A673 (cell line): ENCODE measurements around the gene DMBX1. TPM values are rescaled to one million over a fixed set of nuclear protein-coding genes. Genes with fewer than 3 reads are reported as not detected.

Source experiments
- BruUV-seq: library from RNA; stranded (reverse); fragments of 400-500 nt; replicated peaks from 2 replicates; lab custom pipeline; 2021; lab: Mats Ljungman, UMichigan
- CTCF ChIA-PET: fragments of 300-600 bp; sonication (Branson Sonifier 250); formaldehyde crosslinking; loops from one replicate; lab custom pipeline; 2022; ENCODE audit warnings: antibody characterized with exemption; lab: Charles Lee
- POLR2A ChIA-PET: fragments of 300-600 bp; sonication (Branson Sonifier 250); formaldehyde crosslinking; loops from one replicate; lab custom pipeline; 2022; ENCODE audit warnings: antibody characterized with exemption; ENCODE audit not compliant: low non-redundant PET; lab: Charles Lee
- DNase-seq: peaks from one replicate; pipeline ENCODE4 v3.0.0-alpha.2; 2015; ENCODE audit warnings: low spot score
- H3K27ac ChIP-seq: fragments of 200-600 bp; sonication (generic); 2 replicates; pipeline ENCODE4 v1.5.1; 2016; ENCODE audit warnings: mixed run types, low read depth, mild to moderate bottlenecking, mixed read lengths, antibody characterized with exemption, low read length; ENCODE audit not compliant: poor library complexity, severe bottlenecking
- H3K27me3 ChIP-seq: fragments of 200-600 bp; sonication (generic); replicated peaks from 2 replicates; pipeline ENCODE4 v1.6.1; 2017; ENCODE audit warnings: mixed run types, low read depth, mild to moderate bottlenecking, mixed read lengths, antibody characterized with exemption, low read length; ENCODE audit not compliant: insufficient read depth, poor library complexity
- H3K36me3 ChIP-seq: fragments of 200-600 bp; sonication (generic); 2 replicates; pipeline ENCODE4 v1.6.1; 2016; ENCODE audit warnings: mixed run types, mild to moderate bottlenecking, mixed read lengths, antibody characterized with exemption, low read length; ENCODE audit not compliant: insufficient read depth, poor library complexity, severe bottlenecking
- H3K4me1 ChIP-seq: fragments of 200-600 bp; sonication (generic); 2 replicates; pipeline ENCODE4 v1.6.1; 2017; ENCODE audit warnings: mixed run types, mild to moderate bottlenecking, mixed read lengths, antibody characterized with exemption, low read length; ENCODE audit not compliant: insufficient read depth, poor library complexity, severe bottlenecking
- H3K4me3 ChIP-seq: fragments of 200-600 bp; sonication (generic); 2 replicates; pipeline ENCODE4 v1.5.1; 2016; ENCODE audit warnings: low read depth, mixed run types, mild to moderate bottlenecking, mixed read lengths, low read length; ENCODE audit not compliant: poor library complexity, severe bottlenecking
- H3K9me3 ChIP-seq: fragments of 200-600 bp; sonication (generic); 2 replicates; pipeline ENCODE4 v1.6.1; 2016; ENCODE audit warnings: mixed run types, low read depth, mild to moderate bottlenecking, mixed read lengths, antibody characterized with exemption, low read length; ENCODE audit not compliant: poor library complexity, severe bottlenecking
- EZH2 ChIP-seq: fragments of 200-600 bp; sonication (generic); IDR thresholded peaks from 2 replicates; pipeline ENCODE4 v1.6.1; 2017; ENCODE audit warnings: borderline replicate concordance, low read depth, mild to moderate bottlenecking, mixed read lengths, antibody characterized with exemption, low read length; ENCODE audit not compliant: poor library complexity, severe bottlenecking
- intact Hi-C: fragments of 100-400 bp; cut with micrococcal nuclease; formaldehyde crosslinking; loops from one replicate; pipeline ENCODE4 v1.10.0; 2022; ENCODE audit not compliant: unreplicated experiment
- total RNA-seq: library from RNA; stranded (reverse); gene quantifications from 2 replicates; pipeline ENCODE4 v1.2.3, GENCODE V29; 2021
- TF ChIP-seq, protein P1 (sequence below): fragments of 300-800, 200-600 bp; sonication (generic); conservative IDR thresholded peaks from 2 replicates; pipeline ENCODE4 v1.5.1; 2017; ENCODE audit warnings: low read depth, mild to moderate bottlenecking, antibody characterized with exemption, low read length, moderate library complexity, mixed read lengths

Gene DMBX1
- total RNA-seq, 1 experiment from 2014 or later = 0.69 TPM

DNA sequence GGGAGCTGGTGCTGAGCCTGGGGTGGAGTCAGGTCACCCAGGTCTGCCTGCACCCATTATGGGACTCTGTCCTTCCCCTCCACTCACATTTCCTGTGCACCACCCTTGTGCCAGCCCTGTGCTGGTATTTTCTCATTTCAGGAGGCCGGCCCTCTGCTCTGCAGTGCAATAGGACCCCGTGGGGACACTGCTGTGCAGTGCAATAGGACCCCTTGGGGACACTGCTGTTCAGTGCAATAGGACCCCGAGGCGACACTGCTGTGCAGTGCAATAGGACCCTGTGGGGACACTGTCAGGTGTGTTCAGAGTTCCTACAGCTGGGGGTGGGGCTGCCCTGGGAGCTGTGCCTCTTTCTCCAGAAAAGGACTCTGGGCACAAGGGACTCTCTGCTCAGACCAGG is 36.2 kb upstream of the DMBX1 start:
- H3K4me3 ChIP-seq = no peak overlapping the region
- ChIA-PET POLR2A (no interaction called here), CTCF (no interaction called here)
- TF ChIP-seq, protein P1, sequence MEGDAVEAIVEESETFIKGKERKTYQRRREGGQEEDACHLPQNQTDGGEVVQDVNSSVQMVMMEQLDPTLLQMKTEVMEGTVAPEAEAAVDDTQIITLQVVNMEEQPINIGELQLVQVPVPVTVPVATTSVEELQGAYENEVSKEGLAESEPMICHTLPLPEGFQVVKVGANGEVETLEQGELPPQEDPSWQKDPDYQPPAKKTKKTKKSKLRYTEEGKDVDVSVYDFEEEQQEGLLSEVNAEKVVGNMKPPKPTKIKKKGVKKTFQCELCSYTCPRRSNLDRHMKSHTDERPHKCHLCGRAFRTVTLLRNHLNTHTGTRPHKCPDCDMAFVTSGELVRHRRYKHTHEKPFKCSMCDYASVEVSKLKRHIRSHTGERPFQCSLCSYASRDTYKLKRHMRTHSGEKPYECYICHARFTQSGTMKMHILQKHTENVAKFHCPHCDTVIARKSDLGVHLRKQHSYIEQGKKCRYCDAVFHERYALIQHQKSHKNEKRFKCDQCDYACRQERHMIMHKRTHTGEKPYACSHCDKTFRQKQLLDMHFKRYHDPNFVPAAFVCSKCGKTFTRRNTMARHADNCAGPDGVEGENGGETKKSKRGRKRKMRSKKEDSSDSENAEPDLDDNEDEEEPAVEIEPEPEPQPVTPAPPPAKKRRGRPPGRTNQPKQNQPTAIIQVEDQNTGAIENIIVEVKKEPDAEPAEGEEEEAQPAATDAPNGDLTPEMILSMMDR = no peak
- no peak for TF ChIP-seq EZH2
- BruUV-seq = no TSS peak
- DNase-seq = no peak
- no peaks in the 10 kb centered on the region for H3K9me3 ChIP-seq
- H3K27me3 ChIP-seq = peaks cover 30% of the 10 kb centered on the region
- H3K27ac ChIP-seq = no peak overlapping the region
- no peaks in the 10 kb centered on the region for H3K36me3 ChIP-seq
- peaks cover under 1% of the 10 kb centered on the region for H3K4me1 ChIP-seq
- intact Hi-C loops = no loop called here

DNA sequence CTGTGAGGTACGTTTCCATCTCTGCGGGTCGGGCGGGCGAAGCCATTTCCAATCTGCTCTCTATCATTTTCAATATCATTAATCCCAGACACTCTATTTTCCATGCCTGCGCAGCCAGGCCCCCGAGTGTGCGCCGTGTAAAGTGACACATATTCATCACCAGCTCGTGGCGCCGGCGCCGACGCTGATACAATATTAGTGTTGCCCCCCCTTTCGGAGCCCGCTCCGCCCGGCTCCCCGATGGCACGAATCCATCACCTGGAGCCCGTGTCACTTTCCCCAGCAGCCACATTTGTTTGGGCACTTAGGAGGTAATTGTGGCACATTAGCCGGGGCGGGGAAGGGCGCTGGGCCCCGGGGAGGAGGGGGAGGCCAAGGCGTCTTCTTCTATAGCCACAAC is 33.7 kb upstream of the DMBX1 start:
- Histone ChIP-seq H3K4me3 (no peak overlapping the region), H3K4me1 (peaks cover 7% of the 10 kb centered on the region), H3K36me3 (no peaks in the 10 kb centered on the region), H3K27ac (no peak overlapping the region), H3K9me3 (no peaks in the 10 kb centered on the region), H3K27me3 (peaks cover 8% of the 10 kb centered on the region)
- CTCF ChIA-PET = interaction anchor here (0.5 kb wide), 1 partner anchor 638 kb away, joined by 3 read pairs; no protein-coding TSS in a partner anchor
- POLR2A ChIA-PET = no interaction called here
- DNase-seq = no peak
- intact Hi-C loops = no loop called here
- BruUV-seq = no TSS peak
- no peak for TF ChIP-seq EZH2
- TF ChIP-seq, protein P1 = no peak

DNA sequence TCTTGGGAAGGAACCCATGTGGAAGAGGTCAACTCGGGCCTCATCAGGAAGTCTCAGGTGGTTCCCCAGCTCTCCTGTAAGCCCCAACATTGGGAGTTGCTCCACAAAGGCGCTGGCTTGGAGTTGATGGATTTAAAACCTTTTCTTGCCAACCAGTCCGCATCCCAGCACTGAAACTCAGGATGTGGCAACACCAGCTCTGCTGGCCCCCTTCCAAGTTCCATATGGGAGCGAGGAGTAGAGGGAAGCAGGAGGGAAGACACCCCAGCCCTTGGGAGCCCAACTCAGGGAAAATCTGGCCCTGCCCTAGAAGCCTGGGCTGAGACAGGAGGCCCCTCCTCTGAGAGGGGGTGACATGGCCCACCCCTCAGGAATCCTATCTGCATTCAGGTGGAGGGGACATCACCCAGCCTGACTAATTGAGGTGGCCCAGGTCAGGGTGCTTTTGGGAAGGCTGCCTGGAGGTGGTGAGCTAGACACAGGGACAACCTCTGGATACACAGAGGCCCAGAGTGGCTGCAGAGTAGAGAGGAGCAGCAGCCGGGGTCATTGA is 33.1 kb upstream of the DMBX1 start:
- Histone ChIP-seq H3K4me3 (no peak overlapping the region), H3K4me1 (peaks cover 13% of the 10 kb centered on the region), H3K36me3 (no peaks in the 10 kb centered on the region), H3K27ac (no peak overlapping the region), H3K9me3 (no peaks in the 10 kb centered on the region), H3K27me3 (peaks cover 3% of the 10 kb centered on the region)
- BruUV-seq = no TSS peak
- TF ChIP-seq, protein P1 = no peak
- TF ChIP-seq EZH2 = no peak
- DNase-seq = no peak
- CTCF ChIA-PET = no interaction called here
- intact Hi-C loops = no loop called here
- POLR2A ChIA-PET = no interaction called here
